Measurements from ENCODE around the gene TCAIM.
"Not testable (repeated sequence)": the region's sequence is repeated elsewhere in the genome, so short reads cannot be mapped to it uniquely, and the experiment has no call there.

TCAIM gene

GRCh38 chr3:44387404-44387803, 48.8 kb downstream of the TCAIM start:
- DNase-seq (ENCODE audit: extremely low spot score) = no peak
- ChIA-PET CTCF (interaction anchor here (3.4 kb wide), 1 partner anchor 17 kb away, joined by 10 read pairs; no protein-coding TSS in a partner anchor), POLR2A (no interaction called here)
- no peak for TF ChIP-seq CTCF (IDR thresholded peaks at IDR 0.05; ENCODE audit: control extremely low read depth, extremely low read depth, low read depth, missing control alignments)

- DNase-seq (ENCODE audit: extremely low spot score) = no peak
- TF ChIP-seq CTCF (IDR thresholded peaks at IDR 0.05; ENCODE audit: control extremely low read depth, extremely low read depth, low read depth, missing control alignments) = no peak
- ChIA-PET POLR2A (no interaction called here), CTCF (interaction anchor here (1.0 to 1.3 kb wide), 2 partner anchors 8 to 12 kb away, joined by 3 read pairs; no protein-coding TSS in a partner anchor)
Measured at GRCh38 chr3:44392489-44392888, 53.9 kb downstream of the TCAIM start.

- TF ChIP-seq CTCF (IDR thresholded peaks at IDR 0.05; ENCODE audit: control extremely low read depth, extremely low read depth, low read depth, missing control alignments) = no peak
- POLR2A ChIA-PET = no interaction called here
- CTCF ChIA-PET = no interaction called here
- DNase-seq (ENCODE audit: extremely low spot score) = no peak
Measured at GRCh38 chr3:44395714-44396113, 57.1 kb downstream of the TCAIM start.

DNA sequence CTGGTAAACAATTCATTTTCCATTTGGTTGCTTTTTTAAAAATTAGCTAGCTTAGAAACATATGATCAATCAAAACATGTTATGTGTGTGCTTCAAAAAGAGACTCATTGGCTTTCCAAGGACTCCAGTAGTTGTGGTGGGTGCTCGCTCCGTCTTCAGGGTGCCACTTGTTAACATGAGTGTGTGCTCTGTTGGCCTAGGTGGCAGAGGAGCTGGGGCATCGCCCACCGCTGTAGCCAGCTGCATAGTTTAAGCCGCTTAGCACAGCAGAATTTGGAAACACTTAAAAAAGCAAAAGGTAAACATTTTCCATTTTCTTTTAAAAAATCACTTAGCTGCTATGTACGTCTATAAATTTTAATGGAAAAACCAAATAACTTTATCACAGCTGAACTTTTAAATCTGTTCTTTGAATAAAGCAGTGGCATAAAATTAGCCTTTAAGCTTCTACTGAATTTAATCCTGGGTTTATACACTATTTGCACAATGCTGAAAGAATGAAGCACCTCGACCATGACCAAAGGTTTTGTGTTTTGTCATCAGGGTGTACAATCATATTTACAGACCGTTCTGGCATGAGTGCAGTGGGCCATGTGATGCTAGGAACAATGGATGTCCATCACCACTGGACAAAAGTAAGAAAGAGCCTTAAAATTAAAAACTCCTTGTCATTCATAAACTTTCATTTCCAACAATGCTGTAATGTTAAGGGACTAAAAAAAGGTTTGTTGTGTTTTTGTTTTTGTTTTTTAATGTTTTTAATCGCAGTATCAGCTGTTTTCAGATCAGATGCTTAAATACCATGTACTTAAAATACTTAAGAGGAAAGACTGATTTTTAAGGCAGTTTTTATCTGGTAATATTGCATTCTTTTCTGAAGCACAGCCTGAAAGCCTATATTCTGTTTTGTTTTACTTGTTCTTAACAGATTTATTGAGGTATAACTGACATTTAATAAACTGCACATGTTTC, 57.9 kb downstream of the TCAIM start:
- DNase-seq (ENCODE audit: extremely low spot score) = no peak
- ChIA-PET CTCF (interaction anchor here (0.8 kb wide), 1 partner anchor 10 kb away, joined by 4 read pairs; no protein-coding TSS in a partner anchor), POLR2A (no interaction called here)
- TF ChIP-seq CTCF (IDR thresholded peaks at IDR 0.05; ENCODE audit: control extremely low read depth, extremely low read depth, low read depth, missing control alignments) = no peak

DNA sequence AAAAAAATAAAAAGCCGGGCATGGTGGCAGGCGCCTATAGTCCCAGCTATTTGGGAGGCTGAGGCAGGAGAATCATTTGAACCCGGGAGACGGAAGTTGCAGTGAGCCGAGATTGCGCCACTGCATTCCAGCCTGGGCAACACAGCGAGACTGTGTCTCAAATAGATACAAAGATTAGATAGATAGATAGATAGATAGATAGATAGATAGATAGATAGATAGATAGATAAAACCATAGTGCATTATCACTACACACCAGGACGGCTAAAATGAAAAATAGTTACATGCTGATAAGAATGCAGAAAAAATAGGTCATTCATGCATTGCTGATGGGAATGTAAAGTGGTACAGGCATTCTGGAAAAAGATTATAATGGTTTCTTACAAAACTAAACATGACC, 59.7 kb downstream of the TCAIM start:
- CTCF ChIA-PET; DNase-seq (ENCODE audit: extremely low spot score); POLR2A ChIA-PET: not testable (repeated sequence)

DNA sequence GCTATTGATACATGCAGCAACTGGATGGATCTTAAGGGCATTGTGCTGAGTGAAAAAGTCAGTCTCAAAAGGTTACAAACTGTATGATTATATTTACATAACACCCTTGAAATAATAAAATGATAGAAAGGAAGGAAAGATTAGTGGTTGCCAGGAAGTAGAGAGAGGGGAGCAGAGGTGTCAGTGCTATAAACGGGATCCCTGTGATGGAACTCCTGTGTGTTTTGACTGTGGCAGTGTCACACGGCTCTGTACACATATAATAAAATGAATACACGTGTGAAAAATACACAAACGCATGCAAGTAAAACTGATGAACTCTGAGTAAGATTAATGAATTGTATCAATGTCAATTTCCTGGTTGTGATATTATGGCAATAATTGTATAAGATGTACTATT, 60.3 kb downstream of the TCAIM start:
- ChIA-PET POLR2A (no interaction called here), CTCF (no interaction called here)
- TF ChIP-seq CTCF (IDR thresholded peaks at IDR 0.05; ENCODE audit: control extremely low read depth, extremely low read depth, low read depth, missing control alignments) = no peak

DNA sequence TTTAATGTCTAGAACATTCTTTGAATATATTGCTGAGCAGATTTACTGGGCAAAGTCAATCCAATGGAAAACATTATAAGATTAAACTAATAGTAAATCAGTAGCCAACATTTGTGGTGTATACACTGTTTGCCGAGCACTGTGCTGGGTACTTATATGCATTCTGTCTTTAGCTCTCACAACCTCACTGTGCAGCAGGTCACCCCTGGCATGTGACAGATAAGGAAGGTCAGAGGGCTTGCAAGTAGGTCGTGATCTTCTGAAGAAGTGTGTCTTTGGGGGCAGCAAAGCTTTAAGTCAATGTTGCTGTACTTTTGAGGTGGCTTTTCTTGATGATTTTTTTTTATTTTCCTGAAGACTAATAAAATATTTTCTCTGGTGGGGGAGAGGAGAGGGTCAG, 62.2 kb downstream of the TCAIM start:
- CTCF ChIA-PET = interaction anchor here (1.2 kb wide), 1 partner anchor 31 kb away, joined by 4 read pairs; no protein-coding TSS in a partner anchor
- POLR2A ChIA-PET = no interaction called here
- no peak for TF ChIP-seq CTCF (IDR thresholded peaks at IDR 0.05; ENCODE audit: control extremely low read depth, extremely low read depth, low read depth, missing control alignments)
- no peak for DNase-seq (ENCODE audit: extremely low spot score)

More for the DNA sequence above, 60.3 kb downstream of the TCAIM start:
- no peak for DNase-seq (ENCODE audit: extremely low spot score)

All from GM10248 (cell line).